ENCODE measurements around the gene RBKS. TPM values are rescaled to one million over a fixed set of nuclear protein-coding genes. Genes with fewer than 3 reads are reported as not detected.

The RBKS gene
- total RNA-seq = 1.3 TPM
- polyA plus RNA-seq = 1.7 TPM

DNA sequence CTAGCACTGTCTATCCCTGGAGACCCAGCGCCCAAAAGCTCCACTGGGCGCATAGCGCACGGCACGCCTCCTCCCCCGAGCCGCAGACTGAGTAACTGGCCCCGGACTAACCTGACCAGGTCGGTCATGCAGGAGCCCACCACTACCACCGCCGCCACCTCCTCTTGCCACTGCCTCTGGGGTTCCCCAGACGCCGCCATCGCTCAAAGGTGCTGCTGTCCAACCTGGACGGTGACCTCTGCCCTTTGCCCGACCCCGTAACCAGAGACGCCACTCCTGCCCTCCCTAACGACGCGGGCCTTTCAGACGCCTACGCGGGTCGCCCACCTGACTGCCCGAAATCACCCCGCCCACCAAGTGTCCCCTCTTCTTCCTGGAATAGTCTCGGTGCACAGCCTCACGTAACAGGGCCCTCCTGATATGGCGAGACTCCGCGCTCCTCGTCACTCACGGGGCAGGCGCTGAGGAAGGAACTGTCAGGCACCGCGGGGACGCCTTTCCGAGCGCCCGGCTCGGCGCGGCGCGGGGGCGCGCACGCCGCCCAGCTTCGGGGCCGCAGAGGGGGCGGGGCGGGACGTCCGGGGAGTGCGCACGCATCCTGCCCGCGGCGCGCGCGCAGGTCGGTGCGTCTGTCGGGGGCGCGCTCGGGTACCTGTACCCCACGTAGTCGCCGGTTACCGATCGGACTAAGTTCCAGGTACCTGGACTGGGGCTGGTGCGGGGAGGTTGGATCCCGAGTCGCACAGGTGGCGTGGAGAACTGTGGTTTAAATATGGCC lies at the start of gene RBKS, which contains the start of gene BABAM2:
RBKS (minus strand) TSS at position 242 of the 778 bp plus-strand sequence; CDS start at position 200, 42 bp downstream.
BABAM2 (plus strand) TSS at position 584 of the 778 bp plus-strand sequence. CDS start 3,828 bp downstream, outside the sequence.
- Histone ChIP-seq H3K4me1 (ENCODE audit: insufficient read depth) (no peaks in the 10 kb centered on the region), H3K27ac (ENCODE audit: low read depth) (peak within 1 kb of the TSS; percentile 92), H3K36me3 (ENCODE audit: insufficient read depth) (no peaks in the 10 kb centered on the region), H3K4me3 (ENCODE audit: low read depth, low read length) (peak within 1 kb of the TSS; percentile 56)
- WGBS = under 1% methylated on average over 79 of the region's 79 CpGs
- DNase-seq (ENCODE audit: extremely low spot score) = peak; percentile 42

DNA sequence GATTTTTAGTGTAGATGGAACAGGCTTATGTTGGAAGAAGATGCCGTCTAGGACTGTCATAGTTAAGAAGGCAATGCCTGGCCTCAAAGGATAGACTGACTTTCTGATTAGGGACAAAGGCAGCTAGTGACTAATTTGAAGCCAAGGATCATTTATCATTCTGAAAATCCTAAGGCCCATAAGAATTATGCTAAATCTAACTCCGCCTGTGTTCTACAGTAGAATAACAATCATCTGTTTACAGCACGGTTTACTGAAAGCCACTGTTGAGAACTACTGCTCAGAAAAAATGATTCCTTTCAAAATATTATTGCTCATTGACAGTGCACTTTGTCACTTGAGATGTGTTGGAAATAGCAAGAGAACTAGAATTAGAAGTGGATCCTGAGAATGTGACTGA lies 44.8 kb upstream of the RBKS start:
- Histone ChIP-seq H3K27ac (ENCODE audit: low read depth) (no peak overlapping the region), H3K4me1 (ENCODE audit: insufficient read depth) (no peaks in the 10 kb centered on the region), H3K4me3 (ENCODE audit: low read depth, low read length) (no peak overlapping the region), H3K36me3 (ENCODE audit: insufficient read depth) (peaks cover 2% of the 10 kb centered on the region)
- 91% methylated on average over 3 of the region's 3 CpGs for WGBS
- no peak for DNase-seq (ENCODE audit: extremely low spot score)

DNA sequence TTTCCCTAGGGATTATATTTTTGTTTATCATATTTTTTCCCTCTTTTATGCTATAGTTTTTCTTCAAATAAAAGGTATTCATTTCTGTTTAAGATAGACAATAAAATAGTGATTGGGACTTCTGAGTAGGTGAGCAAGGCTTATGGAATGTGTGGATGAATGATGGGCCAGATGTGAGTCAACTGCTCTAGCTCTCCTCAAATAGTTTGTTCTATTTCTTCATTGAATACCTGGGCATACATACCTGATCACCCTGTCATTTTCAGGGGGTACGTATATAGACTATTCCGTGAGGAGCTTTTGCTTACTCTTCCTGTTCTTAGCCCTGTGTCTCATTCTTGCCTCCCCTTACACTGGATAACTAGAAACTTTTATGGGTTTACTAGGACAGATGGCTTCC lies 42.2 kb upstream of the RBKS start:
- DNase-seq (ENCODE audit: extremely low spot score) = no peak
- Histone ChIP-seq H3K4me1 (ENCODE audit: insufficient read depth) (no peaks in the 10 kb centered on the region), H3K27ac (ENCODE audit: low read depth) (no peak overlapping the region), H3K36me3 (ENCODE audit: insufficient read depth) (peaks cover 2% of the 10 kb centered on the region), H3K4me3 (ENCODE audit: low read depth, low read length) (no peak overlapping the region)
- WGBS = 95% methylated on average over 2 of the region's 2 CpGs

DNA sequence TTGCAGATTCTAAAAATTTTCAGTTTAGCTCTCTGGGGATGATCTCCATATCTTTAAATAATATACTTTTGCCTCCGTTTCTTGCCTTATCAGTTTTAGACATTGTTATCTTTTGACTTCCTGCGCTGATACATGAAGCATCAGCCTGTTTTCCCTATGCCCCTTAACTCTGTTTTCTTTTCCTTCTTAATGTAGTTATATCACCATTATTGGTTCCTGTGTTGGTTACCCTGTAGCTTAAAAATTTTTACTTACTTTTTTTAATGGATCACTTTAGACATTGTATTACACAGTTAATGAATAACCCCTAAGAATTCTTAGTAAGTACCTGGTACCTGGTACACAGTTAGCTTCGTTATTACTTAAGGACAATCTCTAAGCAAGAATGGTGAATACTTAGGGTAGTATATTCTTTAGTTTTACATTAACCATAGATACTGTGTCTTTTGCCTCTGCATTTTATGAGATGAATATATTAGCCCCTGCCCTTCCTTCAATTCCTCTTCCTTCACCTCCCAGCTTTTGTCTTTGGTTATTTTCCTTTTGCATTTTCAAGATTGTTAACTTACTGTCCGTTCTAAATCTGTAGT lies 41.3 kb upstream of the RBKS start:
- Histone ChIP-seq H3K36me3 (ENCODE audit: insufficient read depth) (peaks cover 2% of the 10 kb centered on the region), H3K4me3 (ENCODE audit: low read depth, low read length) (no peak overlapping the region), H3K27ac (ENCODE audit: low read depth) (no peak overlapping the region), H3K4me1 (ENCODE audit: insufficient read depth) (no peaks in the 10 kb centered on the region)
- no peak for DNase-seq (ENCODE audit: extremely low spot score)
- WGBS = 88% methylated on average over 4 of the region's 4 CpGs

DNA sequence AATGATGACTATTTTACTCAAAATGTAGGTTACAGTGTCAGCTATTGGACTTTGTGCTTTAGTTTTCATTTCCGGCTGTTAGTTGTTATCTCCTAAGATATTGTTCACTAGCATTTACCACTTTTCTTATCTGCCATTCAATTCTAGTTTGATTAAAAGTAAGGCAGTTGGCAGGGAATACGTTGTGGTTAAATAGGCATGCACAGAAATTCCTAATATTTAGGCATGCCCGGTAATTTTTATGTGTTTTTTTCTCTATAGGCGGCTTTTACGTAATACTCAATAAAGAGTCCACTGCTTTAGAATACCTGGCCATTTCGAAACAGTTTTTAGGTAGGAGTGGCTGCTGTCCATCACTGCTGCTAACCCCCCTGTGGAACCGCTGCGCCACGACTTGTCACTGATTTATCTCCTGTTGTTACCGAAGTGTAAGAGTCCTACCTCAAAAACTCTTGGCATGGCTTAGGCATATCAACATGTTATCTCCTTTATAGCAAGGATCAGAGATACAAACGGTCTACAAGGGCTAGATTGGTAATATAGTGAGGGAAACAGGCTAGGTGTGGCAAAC lies 39.8 kb upstream of the RBKS start:
- WGBS = 62% methylated on average over 11 of the region's 11 CpGs
- no peaks in the 10 kb centered on the region for H3K4me1 ChIP-seq (ENCODE audit: insufficient read depth)
- DNase-seq (ENCODE audit: extremely low spot score) = no peak
- no peak overlapping the region for H3K4me3 ChIP-seq (ENCODE audit: low read depth, low read length)
- H3K36me3 ChIP-seq (ENCODE audit: insufficient read depth) = peaks cover 2% of the 10 kb centered on the region
- no peak overlapping the region for H3K27ac ChIP-seq (ENCODE audit: low read depth)

DNA sequence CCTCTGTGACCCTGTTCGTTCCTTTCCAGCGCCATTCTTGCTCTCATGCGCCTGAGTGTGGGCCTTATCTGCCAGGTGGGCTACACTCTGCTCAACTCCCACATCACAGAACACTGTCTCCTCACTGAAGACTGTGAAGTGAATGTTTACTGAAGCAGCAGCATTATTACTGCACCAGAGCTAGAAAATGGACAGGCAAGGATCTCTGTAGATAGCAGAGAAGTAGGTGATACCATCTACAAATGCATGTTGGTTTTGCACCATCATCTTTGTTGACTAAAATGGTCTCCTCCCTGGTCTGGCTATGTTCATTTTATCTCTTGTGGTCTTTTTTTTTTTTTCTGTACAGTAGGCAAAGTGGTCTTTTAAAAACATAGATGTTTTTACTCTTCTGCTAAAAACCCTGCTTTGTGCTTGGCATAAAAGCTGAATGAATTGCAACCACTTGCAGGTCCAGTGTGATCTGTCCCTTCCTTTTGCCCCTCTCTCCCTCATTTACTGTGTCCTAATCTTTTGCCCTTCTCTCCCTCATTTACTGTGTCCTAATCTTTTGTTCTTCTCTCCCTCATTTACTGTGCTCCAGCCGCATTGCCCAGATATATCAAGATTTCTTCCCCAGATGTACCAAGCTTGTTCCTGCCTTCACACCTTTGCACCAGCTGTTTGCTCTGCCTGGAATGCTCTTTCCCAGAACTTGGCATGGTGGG lies 35.7 kb upstream of the RBKS start:
- WGBS = 94% methylated on average over 4 of the region's 4 CpGs
- H3K4me3 ChIP-seq (ENCODE audit: low read depth, low read length) = no peak overlapping the region
- no peaks in the 10 kb centered on the region for H3K36me3 ChIP-seq (ENCODE audit: insufficient read depth)
- DNase-seq (ENCODE audit: extremely low spot score) = no peak
- no peaks in the 10 kb centered on the region for H3K4me1 ChIP-seq (ENCODE audit: insufficient read depth)
- H3K27ac ChIP-seq (ENCODE audit: low read depth) = no peak overlapping the region

DNA sequence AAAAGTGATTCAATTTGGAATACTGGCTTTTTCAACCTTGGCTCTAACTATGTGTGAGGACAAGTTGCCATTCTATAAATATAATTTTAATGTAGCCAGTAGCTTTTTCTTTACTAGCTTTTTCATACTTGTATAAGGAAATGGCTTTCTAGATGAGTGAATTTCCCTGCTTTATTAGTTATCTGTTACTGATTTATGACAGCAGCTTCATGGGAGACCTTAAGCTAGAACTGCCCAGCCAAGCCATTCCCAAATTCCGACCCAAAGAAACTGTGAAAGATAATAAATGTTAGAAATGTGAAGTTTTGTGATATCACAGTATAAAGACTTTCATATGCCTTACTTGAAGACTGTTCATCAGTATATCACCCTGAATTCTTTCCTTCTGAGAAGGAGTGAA lies 32.7 kb upstream of the RBKS start:
- no peaks in the 10 kb centered on the region for H3K36me3 ChIP-seq (ENCODE audit: insufficient read depth)
- no peak overlapping the region for H3K4me3 ChIP-seq (ENCODE audit: low read depth, low read length)
- H3K27ac ChIP-seq (ENCODE audit: low read depth) = no peak overlapping the region
- no peaks in the 10 kb centered on the region for H3K4me1 ChIP-seq (ENCODE audit: insufficient read depth)
- WGBS = 78% methylated on average over 1 of the region's 1 CpG
- DNase-seq (ENCODE audit: extremely low spot score) = no peak

DNA sequence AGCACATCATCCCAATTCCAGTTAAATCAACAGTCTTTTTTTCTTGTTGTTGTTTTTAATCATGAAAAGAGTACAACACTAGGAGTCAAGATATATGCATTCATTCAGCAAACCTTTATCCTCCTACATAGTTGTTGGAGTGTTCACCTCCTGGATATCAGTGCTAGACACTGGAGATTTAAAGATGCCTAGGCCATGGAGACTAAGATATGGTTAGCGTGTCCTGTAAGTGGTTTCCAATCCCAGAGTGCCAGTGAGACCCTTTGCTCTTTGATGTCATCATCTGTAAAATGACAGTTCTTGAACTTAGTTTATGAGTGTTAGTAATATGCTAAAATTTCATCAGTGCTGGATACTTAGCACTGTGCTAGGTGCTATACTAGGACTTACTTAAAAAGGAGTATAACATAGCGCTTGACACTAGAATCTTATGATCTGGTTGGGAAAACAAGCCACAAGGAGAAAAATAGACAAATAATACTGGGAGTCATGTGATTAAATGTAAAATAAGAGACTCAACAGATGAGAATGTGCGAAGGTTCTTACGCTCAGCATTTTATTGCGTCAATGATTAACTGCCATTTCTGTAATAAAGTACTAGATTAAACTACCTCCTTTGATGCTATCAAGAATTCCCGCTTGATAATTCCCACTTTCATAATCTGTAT lies 31.8 kb upstream of the RBKS start:
- Histone ChIP-seq H3K4me1 (ENCODE audit: insufficient read depth) (no peaks in the 10 kb centered on the region), H3K4me3 (ENCODE audit: low read depth, low read length) (no peak overlapping the region), H3K27ac (ENCODE audit: low read depth) (no peak overlapping the region), H3K36me3 (ENCODE audit: insufficient read depth) (no peaks in the 10 kb centered on the region)
- DNase-seq (ENCODE audit: extremely low spot score) = no peak
- 89% methylated on average over 6 of the region's 6 CpGs for WGBS

DNA sequence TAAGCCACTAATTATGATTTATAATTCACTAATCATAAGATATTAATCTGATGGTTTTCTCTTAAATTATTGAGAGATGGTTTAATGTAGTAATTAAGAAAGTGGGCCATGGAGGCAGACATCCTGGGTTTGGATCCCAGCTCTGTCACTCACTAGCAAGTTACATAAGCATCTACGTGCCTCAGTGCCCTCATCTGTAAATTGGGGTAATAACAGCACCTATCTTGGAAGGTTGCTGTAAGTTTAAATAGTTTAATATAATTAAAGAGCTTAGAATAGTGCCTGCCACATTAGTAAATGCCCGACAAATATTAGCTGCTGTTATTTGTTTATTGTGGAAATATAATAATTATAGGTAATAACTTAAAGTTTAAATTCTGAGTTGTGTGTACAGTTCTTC lies 31.2 kb upstream of the RBKS start:
- H3K36me3 ChIP-seq (ENCODE audit: insufficient read depth) = no peaks in the 10 kb centered on the region
- H3K4me3 ChIP-seq (ENCODE audit: low read depth, low read length) = no peak overlapping the region
- no peak overlapping the region for H3K27ac ChIP-seq (ENCODE audit: low read depth)
- 98% methylated on average over 2 of the region's 2 CpGs for WGBS
- H3K4me1 ChIP-seq (ENCODE audit: insufficient read depth) = no peaks in the 10 kb centered on the region
- DNase-seq (ENCODE audit: extremely low spot score) = no peak

DNA sequence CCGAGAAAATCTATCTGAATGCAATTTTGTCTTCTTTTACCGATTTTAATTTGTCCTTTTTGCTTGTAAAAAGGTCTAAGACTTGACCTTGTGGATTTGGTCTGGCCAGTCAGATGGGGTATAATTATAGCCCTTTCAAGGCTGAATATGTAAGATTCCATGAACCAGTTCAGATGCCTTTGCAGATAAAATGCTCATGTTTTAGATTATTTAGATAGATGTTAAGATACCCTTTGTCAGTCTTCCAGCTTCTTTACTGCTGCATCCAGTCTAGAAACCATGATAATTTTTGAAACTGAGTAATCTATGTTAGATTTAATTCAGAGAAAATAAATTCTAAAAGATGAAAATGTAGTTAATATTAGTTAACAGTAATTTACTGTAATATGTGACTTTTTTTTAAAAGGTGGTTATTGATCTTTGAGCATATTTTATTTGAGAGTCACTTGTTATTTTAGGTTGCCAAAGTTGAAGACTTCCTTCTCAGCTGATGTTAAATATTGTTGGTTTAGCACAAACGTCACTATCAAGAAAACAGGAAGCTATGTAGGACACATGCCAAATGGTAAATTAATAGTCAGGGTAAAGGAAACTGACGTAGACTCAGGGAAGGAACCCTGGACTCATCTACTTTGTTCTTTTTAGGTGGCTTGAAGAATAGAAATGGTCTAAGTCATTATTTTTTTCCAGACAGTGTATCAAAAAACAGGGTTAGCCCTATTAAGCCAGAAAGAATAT lies 30.1 kb upstream of the RBKS start:
- H3K27ac ChIP-seq (ENCODE audit: low read depth) = no peak overlapping the region
- 38% methylated on average over 4 of the region's 4 CpGs for WGBS
- DNase-seq (ENCODE audit: extremely low spot score) = no peak

DNA sequence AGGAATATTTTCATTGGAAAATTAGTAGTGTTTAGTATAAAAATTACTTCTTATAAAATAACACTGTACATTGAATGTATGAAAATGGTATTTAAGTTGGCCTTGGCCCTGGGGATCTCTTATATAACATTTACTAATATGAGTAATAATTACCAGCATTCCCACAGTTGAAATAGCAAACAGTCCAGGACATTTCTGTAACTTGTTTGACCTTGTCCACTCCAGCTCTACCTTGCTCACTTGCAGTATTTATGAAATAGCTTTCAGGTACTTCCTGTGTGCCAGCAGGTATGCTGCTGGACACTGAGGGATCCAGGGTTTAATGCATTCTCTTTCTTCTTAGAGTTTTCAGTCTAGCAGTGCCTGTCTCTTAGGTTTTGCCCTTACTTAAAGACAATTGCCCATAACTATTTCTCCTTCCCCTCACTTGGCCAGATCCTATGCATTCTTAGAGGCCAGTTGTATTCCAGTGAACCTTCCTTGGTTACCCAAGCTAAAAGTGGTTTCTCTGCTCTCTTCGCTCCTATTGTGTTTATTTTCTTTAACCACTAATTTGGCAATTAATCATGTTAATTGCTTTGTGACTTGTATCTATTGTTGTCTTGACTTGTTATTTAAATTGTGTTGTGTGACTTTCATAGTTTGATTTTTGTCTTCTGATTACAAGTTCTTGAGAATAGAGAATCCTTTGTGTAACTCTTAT lies 26.3 kb upstream of the RBKS start:
- WGBS = 92% methylated on average over 1 of the region's 1 CpG
- Histone ChIP-seq H3K27ac (ENCODE audit: low read depth) (no peak overlapping the region), H3K36me3 (ENCODE audit: insufficient read depth) (no peaks in the 10 kb centered on the region), H3K4me3 (ENCODE audit: low read depth, low read length) (no peak overlapping the region), H3K4me1 (ENCODE audit: insufficient read depth) (no peaks in the 10 kb centered on the region)
- no peak for DNase-seq (ENCODE audit: extremely low spot score)

More for the DNA sequence above, 30.1 kb upstream of the RBKS start:
- no peaks in the 10 kb centered on the region for H3K4me1 ChIP-seq (ENCODE audit: insufficient read depth)
- no peaks in the 10 kb centered on the region for H3K36me3 ChIP-seq (ENCODE audit: insufficient read depth)
- H3K4me3 ChIP-seq (ENCODE audit: low read depth, low read length) = no peak overlapping the region

DNA sequence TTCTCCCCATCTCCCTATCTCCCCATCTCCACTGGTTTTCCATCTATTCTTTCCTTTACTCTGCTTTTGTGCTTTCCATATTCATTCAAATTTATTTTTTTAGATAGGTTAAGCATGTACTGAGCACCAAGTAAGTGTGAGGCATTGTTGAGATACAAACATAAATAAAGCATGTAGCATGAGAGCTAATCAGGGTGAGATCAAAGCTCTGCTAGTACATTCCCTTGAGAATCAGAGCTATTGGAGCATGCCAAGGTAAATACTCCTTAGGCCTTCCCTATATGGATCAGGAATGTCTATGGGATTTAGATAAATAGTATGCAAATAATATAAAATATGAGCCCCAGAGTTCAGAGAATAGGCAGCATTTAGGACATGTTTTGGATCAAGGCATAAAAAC lies 25.7 kb upstream of the RBKS start:
- peak overlapping the region; percentile 50 for H3K27ac ChIP-seq (ENCODE audit: low read depth)

More for the DNA sequence above, 25.7 kb upstream of the RBKS start:
- Histone ChIP-seq H3K4me1 (ENCODE audit: insufficient read depth) (no peaks in the 10 kb centered on the region), H3K36me3 (ENCODE audit: insufficient read depth) (no peaks in the 10 kb centered on the region), H3K4me3 (ENCODE audit: low read depth, low read length) (no peak overlapping the region)
- no peak for DNase-seq (ENCODE audit: extremely low spot score)
